Islet precursor cell (in vitro differentiated cells): ENCODE data around the gene AQP10.
"Not testable (repeated sequence)": the region's sequence is repeated elsewhere in the genome, so short reads cannot be mapped to it uniquely, and the experiment has no call there.

Experiments
- DNase-seq: peaks from one replicate; pipeline ENCODE4 v3.0.0-alpha.2; 2018

The AQP10 gene

DNA sequence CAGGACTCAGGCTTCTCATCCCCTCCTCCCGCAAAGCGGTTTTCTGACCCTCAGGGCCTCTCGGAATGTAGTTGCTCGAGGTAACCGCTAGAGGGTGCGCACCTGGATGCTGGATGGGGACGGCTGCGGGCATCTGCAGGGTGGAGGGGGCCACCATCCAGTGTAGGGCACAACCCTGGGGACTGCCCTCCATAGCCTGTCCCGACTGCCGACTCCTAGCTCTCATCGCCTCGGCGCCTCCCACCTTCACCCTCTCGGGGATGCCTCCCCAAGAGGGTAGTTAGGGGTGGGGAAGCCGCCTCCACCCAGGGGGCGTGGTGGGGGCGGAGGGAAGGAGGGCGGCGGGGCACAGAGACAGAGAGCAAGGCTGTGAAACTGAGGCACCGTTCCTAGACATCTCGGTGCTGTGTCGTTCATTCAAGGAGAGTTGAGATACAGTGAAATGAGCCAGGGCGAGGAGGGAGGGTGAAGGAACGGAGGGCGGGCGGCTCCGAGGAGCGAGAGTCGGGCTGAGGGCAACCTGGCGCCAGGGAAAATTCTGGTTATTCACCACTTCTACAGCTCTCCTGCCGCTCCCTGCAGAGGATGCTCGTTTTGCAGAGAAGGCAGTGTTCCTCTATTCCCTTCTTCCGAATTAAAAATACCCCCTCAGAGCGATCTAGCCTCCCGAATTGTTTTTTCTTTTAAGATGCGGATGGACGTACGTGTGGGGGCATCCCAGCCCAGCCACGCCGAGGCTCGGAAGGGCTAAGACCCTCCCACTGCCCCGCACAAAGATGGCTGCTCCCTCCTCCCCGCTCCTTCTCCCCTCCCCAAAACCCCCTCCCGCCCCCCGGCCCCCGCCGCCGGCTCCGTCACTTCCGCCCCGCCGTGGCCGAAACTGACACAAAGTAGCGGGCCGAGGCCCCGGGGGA is 4.0 kb downstream of the AQP10 start, which contains the start of gene ATP8B2:
ATP8B2 (plus strand) TSS at position 857 of the 914 bp plus-strand sequence. CDS start 2,617 bp downstream, outside the sequence.
- peak; percentile 90 for DNase-seq

DNA sequence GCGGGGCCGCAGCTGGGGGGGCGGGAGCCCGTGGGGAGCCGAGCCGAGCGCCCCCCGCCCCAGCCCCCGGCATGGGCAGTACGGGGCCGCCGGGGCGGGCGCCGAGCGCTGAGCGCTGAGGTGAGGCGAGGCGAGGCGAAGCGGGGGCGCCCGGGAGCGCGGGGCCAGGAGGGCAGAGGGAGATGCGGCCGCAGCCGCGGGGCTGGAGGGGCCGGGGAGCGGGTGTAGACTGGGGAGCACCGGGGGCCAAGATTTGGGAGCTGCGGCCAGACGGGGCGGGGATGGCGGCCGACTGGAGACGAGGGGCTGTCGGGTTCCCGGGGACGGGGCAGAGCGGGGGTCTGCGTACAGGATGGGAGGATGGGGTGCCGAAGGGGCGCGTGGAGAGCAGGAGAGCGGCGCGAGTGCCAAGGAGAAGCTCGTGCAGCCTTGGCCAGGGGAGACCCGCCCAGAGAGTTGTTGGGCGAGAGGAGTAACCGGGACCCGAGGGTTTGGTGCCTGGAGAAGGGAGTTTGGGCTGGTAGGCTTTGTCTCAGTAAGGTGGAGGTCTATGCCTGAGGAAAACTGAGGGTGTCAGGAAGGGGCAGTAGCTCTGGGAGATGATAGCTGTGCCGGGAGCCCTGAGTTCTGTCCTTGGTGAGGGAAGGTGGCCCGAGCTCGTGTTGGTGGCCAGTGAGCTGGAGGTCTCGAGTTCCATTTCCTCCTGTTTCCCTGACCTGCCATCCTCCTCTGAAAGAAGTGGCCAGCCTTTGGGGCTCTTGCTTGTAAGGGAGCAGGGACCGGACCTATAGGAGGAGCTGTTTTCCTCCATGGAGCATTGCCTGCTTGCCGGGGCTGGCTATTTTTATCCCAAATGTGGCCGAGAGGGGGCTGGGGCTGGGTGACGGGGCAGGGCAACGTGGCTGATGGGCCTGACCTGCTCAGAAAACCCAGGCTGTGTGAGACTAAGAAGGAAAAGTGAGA is 5.0 kb downstream of the AQP10 start:
- peak; percentile 95 for DNase-seq

DNA sequence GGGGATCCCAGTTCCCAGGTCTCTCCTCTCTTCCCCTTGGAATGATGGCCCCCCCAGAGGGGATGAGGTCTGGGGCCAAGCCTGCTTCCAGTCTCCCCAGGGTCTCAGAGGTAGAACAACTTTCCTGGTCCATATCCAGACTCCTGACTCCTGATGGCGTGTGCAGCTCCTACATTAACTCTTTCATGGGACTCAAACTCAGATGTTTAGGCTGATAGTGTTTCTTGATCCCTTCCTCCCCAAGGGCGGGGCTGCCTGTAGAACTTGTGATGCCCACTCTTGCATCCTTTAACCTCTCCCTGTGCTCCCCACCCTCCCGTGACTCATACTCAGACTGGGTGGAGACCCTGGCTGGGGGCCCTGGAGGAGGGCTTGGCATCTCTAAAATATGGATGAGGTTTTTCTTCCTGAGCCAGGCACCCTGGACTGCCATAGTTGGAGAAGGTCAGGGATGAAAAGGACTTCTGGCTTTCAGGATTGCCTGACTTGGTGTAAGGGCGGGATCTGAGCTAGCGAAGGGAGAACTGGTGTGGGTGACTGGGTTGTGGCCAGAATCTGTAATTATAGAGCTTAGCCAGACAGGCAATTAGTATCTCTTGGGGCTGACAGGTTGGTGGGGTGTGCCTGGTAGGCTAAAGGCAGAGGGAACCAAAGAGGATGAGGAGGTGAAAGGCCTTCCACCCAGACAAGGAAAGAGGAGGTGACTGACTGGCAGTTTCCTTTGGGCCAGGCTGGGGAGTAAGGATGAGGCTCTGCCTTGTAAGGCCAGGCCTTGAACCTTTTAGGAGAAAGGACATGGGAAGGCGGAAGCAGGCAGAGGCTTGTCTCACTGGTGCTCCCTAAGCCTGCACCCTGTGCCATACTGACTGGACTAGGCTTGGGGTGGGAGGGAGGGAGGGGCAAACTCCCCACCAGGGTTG is 5.9 kb downstream of the AQP10 start:
- no peak for DNase-seq

DNA sequence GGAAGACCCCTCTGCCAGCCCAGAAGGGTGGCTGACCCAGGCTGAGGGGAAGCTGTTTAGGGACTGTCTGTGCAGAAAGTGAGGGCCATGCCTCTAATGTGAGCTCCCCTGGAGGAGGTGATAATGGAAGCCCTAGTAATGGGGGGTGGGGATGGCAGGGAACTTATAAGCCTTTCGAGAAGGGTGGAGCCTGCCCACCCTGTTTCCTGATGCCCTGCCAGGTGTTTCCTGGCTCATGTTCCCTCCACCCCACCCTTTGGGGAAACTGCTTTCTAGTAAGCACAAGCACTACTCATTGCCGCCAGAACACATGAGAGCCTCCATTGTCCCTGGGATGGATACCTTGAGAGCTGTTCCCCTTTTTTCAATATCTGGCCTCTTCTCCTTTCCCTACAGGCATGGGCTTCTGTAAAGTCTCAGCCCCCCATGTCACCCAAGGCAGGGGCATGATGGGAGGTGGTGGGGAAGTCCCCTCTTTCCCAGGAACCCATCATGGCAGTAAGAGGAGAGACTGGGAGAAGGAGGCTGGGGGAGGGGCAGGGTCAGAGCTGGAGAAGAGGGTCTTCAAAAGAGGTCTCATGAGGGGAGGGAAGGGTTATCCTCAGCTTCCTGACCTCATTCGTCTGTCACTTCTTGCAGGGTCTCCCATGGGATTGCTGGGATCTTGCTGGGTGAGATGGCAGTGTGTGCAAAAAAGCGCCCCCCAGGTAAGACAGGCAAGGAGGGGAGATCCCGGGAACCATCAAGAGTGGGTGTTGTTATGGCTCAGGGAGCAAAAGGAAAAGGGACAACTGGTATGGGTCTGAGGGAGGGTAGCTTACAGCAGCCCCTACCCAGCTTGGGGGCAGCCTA is 6.8 kb downstream of the AQP10 start:
- DNase-seq: no peak

DNA sequence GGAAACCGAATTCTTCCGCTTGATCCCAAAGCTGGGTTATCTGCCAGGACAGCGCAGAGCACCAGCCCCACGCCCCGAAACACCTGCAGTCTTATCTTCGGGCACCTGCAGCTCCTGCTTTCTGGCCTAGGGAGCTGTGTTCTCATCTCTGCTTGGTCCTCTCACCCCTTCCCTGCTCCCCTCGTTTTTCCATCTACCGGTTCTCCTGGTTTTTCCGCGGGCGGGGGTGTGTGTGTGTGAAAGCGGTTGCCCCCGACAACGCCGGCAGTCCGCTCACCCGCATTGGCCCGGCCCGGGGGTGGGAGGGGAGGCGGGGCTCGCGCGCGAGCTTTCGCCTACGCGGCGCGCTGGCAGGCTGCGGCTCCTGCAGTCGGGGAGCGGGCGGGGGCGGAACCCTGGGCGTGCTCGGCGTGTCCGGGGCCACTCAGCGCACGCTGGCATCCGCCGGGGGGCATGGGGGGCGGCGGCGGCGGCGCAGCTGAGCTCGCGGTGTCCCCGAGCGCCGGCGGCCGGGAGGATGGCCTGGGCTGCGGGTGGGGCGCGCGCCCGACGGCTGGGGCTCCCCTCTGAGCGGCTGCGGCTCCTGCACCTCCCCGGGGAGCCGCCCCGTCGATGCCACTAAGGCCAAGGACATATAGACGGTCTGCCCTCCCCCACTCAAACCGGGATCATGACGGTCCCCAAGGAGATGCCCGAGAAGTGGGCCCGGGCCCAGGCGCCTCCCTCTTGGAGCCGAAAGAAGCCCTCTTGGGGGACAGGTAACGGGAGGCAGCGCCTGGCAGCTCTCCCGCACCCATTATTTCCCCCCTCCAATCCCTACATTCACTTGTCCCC is 7.6 kb downstream of the AQP10 start:
- DNase-seq: peak; percentile 83

DNA sequence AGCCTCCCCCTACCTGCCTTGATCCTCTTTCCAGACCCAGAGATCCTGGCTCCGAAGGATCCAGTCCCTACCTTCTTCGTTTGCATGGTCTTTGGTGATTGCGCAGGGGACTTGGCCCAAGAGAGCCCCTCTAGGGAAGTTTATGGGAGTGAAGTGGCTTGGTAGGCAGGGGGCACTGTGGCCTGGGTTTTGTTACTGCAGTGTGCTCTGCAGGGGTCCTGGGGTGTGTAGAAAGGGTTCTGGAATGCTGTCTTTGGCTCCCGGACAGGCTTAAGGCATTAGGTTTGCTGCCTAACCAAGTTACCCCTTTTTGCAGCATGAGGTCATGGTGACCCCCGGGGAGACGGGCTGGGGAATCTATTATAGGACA is 8.2 kb downstream of the AQP10 start:
- no peak for DNase-seq

DNA sequence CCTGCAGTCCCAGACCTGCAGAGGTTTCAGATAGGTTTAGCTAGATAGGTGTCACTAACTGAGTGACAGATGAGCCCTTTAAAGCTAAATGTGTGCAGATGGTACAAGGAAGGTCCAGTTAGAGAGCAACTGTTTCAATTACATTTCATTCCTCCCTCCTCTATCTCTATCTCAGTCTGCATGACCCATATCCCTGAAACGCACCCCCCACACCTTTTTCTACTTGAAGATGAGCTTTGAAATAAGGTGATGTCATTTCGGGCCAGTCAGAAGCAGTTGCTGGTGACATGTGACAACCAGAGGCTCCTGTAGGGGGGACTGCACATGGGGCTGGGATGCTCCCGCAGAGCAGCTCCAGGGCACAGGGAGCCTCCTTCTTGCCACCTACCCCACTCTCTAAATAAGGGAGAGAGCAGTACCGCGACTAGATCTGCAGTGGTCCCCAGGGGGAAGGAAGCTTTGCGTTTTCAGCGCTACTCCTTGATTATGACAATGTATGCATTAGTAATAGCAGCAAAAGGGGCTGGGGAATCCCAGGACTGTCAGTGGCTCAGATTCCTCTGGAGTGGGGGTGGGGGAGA is 8.7 kb downstream of the AQP10 start:
- no peak for DNase-seq

DNA sequence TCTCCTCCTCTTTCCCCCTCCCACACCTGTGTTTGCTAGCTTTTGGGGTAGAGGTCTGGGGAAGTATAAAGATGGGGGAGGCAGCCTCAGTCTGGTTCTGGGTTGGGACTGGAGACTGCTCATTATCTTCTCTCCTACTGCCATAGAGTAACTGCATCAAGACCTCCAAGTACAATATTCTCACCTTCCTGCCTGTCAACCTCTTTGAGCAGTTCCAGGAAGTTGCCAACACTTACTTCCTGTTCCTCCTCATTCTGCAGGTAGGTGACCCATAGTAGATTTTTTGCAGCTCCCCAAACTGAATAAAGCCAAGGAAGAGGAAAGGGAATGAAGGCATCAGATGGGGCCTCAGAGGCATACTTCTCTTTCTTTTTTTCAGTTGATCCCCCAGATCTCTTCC is 9.8 kb downstream of the AQP10 start:
- no peak for DNase-seq

DNA sequence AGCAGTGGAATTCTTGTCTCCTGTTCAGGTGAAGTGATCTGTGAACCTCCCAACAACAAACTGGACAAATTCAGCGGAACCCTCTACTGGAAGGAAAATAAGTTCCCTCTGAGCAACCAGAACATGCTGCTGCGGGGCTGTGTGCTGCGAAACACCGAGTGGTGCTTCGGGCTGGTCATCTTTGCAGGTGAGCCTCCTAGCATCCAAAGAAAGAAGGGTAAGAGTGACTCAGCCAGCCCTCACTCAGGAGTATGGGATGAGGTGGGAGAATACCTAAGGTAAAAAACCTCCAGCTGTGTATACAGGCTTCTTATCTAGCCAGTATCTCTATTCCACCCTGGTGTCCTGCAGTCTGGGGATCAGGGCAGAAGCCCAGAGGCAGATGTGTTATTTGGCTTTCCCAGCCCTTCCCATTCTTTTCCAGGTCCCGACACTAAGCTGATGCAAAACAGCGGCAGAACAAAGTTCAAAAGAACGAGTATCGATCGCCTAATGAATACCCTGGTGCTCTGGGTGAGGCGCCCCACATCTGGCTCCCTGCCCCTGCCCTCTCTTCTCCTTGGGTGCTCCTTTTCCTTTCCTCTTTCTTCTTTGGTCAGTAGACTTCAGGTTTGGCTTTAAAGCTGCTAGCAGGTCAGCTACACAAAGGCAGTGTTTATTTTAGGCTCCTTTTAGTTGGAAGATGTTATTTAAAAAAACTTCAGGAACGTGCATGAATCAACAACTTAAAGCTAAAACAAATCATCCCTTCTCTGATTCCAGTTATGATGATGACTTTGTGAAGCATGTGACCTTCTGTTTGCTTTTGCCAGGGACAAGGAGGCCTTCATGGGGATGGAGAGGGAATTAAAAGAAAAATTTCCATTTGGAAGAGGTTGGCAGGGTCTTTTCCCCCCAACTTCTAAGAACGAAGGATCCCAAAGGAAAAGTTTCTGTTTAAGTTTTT is 13.5 kb downstream of the AQP10 start:
- DNase-seq: no peak

DNA sequence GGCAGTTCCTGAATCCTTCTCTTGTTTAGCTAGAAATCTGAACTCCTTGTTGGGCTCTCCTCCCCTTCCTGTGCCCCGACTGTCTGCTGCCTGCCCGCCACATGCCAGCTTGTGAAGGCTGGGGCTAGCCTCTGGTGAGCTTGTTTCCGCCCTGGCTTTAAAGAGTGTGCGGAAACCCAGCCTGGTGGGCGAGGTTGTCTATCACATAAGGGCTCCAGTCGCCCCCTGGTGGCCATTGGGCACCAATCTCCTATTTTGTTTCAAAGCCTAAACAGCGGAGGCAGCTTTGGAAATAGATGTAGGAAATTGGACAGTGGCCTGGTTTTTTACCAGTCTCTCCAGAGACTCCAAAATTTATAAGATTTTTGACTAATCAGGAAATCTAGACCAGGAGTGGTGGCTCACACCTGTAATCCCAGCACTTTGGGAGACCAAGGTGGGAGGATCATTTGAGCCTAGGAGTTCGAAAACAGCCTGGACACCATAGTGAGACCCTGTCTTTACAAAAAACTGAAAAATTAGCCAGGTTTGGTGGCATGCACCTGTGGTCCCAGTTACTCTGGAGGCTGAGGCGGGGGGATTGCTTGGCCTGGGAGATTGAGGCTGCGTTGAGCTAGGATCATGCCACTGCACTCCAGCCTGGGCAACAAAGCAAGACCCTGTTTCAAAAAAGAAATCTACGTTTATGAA is 14.3 kb downstream of the AQP10 start:
- peak; percentile 87 for DNase-seq

DNA sequence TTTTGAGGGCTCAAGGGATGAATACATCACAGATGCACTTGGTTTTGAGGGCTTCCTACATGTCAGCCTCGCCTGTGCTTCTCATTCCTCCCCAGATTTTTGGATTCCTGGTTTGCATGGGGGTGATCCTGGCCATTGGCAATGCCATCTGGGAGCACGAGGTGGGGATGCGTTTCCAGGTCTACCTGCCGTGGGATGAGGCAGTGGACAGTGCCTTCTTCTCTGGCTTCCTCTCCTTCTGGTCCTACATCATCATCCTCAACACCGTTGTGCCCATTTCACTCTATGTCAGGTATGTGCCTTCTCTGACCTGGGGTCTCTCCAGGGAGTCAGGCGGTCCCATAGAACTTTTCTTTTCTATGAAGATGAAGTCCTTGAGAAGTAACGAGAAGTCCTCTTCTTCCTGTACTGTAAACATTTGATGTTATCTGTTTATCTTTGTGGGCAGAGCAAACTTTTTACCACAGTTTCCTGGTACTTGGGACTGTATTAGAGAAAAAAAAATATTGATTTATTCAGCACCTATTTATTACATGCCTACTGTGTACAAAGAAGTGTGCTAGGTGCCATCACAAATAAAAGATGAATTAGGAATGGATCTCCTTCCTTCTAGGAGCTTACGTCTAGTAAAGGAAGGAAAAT is 16.5 kb downstream of the AQP10 start:
- DNase-seq: no peak

DNA sequence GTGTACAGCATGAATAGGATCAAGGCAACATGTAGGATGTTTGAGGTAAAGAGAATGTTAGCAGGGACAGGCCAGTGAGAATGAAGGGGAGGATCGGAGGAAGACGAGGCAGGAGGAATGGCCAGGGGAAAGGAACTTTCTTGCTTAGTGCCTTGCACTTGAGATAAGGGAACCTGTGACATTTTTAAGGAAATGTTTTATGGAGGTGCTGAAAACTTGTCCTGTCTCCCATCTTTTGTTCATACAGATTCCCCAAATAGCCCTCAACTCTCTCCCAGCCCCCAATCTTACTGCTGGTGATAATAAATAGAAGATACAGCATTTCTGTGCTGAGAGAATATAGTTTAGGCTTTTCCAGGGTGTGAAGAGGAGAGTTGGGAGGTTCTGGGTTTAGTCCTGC is 18.0 kb downstream of the AQP10 start:
- no peak for DNase-seq

DNA sequence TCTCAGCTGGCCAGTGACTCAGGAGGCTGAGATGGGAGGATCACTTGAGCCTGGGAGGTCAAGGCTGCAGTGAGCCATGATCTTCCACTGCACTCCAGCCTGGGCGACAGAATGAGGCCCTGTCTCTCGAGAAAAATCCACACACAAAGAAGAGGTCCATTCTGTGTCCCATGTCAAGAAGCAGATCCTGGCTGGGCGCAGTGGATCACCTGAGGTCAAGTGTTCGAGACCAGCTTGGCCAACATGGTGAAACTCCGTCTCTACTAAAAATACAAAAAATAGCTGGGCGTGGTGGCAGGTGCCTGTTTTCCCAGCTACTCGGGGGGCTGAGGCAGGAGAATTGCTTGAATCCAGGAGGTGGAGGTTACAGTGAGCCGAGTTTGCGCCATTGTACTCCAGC is 20.5 kb downstream of the AQP10 start:
- DNase-seq: not testable (repeated sequence)

DNA sequence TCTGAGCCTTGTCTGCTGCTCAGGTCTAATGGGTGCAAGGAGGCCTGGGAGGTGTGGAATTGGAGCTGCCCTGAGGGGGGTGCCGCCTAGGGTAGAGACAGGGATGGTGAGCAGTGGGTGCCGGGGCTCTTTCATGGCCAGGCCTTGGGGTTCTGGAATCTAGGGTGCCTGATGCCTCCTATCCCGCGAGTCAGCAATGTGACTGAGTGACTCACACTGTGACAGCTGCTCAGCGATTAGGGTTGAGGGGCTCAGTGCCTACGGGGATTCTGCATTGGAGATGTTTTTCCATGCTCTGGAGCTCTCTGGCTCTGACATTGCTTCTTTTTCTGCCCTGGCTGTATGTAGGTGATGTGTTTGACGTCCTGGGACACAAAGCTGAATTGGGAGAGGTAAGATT is 21.2 kb downstream of the AQP10 start:
- no peak for DNase-seq

DNA sequence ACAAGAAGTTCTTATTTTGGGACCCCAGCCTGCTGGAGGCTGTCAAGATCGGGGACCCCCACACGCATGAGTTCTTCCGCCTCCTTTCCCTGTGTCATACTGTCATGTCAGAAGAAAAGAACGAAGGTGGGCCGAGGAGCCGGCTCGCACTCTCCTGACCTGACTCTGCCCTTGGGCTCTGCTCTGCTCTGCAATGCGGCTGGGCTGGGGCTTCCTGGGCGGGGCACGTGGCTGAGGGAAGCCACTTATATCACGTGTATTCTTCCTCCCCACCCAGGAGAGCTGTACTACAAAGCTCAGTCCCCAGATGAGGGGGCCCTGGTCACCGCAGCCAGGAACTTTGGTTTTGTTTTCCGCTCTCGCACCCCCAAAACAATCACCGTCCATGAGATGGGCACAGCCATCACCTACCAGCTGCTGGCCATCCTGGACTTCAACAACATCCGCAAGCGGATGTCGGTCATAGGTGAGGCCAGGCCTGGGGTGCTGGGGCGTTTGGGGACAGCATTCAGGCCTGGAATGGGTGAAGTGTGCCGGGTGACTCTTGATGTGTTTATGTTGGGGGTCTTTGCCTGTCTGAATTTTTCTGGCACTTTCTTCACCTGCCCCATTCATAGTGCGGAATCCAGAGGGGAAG is 22.1 kb downstream of the AQP10 start:
- no peak for DNase-seq

DNA sequence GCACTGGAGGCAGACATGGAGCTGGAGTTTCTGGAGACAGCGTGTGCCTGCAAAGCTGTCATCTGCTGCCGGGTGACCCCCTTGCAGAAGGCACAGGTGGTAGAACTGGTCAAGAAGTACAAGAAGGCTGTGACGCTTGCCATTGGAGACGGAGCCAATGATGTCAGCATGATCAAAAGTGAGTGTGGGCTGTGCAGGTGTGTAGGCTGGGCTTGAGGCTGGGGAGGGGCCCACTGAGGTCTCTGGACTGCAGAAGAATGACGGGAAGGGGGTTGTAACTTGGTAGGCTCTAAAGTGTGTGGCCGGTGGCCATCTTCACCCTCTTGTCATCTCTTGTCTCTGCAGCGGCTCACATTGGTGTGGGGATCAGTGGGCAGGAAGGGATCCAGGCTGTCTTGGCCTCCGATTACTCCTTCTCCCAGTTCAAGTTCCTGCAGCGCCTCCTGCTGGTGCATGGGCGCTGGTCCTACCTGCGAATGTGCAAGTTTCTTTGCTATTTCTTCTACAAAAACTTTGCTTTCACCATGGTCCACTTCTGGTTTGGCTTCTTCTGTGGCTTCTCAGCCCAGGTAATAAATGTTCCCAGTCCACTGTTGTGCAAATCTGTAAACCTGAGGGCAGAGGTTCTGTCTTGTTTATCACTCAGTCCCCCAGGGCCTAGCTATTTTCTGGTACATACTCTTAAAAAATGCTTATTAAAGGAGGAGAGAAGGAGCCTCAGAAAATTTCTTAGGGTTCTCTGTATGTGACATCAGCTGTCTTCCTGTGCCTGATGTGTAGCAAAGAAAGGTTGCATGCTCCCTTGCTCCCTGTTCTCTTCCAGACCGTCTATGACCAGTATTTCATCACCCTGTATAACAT is 24.3 kb downstream of the AQP10 start:
- DNase-seq: no peak
